ENCODE data around the gene GSTM2.

Gene GSTM2

DNA sequence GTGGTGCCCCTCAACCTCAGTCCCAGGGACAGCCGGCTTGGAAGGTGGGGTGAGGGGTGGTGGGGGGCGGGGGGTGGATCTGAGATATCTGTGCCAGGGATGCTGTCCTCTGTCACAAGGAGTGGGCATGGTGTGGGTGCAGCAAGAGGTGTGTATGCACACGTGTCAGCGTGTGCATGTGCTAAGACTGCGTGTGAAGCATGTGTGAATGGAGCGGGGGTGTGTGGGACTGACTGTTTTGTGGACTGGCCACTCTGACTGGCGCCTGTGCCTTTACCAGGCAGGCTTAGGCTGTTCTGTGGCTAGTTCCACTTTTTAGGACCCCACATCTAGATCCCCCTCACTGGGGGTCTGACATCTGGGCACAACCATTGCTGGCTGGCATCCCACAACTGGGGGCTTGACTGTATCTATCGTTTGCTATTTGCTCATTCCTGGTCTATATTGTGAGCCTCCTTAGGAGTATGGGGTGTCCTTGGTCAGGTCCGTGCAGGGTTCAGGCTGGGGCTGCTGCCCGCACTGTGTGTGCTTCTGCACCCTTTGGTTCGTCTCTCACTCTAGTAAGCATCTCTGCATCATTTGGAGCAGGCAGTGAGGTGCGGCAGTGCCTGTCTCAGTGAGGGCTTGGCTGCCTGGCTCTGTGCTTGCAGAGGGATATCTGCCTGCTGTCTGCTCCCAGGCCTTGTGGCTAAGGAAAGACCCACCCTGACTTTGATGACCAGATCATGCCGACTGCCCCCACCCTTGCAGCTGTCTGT lies 46.3 kb upstream of the GSTM2 start:
- TF ChIP-seq, protein P1, sequence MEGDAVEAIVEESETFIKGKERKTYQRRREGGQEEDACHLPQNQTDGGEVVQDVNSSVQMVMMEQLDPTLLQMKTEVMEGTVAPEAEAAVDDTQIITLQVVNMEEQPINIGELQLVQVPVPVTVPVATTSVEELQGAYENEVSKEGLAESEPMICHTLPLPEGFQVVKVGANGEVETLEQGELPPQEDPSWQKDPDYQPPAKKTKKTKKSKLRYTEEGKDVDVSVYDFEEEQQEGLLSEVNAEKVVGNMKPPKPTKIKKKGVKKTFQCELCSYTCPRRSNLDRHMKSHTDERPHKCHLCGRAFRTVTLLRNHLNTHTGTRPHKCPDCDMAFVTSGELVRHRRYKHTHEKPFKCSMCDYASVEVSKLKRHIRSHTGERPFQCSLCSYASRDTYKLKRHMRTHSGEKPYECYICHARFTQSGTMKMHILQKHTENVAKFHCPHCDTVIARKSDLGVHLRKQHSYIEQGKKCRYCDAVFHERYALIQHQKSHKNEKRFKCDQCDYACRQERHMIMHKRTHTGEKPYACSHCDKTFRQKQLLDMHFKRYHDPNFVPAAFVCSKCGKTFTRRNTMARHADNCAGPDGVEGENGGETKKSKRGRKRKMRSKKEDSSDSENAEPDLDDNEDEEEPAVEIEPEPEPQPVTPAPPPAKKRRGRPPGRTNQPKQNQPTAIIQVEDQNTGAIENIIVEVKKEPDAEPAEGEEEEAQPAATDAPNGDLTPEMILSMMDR (IDR thresholded peaks at IDR 0.05; ENCODE audit: insufficient read depth, low read depth, low read length, missing control alignments), result no peak
- no peak for DNase-seq (ENCODE audit: low read depth)
- H3K4me3 ChIP-seq (ENCODE audit: low read depth, low read length), result peak overlapping the region; percentile 63

DNA sequence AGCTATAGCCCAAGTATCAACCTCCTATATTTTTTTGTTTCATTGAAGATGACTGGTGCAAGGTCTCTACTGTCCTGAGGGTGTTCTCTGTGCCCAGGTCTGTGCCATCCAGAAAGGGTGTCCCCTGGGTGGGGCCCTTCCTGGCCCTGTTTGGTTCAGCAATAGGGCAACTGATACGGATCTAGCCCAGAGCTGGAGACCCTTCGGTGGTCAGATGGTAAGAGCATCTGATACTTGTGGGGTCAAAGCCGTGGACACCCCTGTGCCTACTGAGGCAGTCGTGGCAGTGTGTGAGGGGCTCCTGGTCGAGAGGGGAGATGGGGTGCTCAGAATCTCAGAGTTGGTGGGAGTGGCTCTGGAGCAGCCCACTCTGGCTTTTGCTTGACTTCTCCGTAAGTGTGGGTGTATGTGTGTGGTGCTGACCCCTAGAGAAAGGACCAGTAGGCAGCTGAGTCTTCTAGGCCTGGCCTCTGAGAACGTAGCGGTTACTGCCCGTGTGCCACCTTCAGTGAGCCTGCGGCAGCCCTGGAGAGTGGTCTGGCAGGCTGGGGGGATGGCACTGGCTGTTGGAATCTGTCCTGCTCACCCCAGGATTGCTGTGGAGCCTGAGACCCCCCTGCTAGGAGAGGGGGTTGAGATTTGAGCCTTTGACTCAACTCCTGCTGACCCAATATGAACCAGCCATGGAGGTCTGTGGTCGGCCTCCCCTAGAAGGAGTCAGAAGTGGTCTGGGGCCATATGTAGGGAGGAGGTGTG lies 45.5 kb upstream of the GSTM2 start:
- H3K4me3 ChIP-seq (ENCODE audit: low read depth, low read length), result no peak overlapping the region; the same call in 1 of the 2 replicates
- TF ChIP-seq, protein P1 (IDR thresholded peaks at IDR 0.05; ENCODE audit: insufficient read depth, low read depth, low read length, missing control alignments), result no peak
- no peak for DNase-seq (ENCODE audit: low read depth)

DNA sequence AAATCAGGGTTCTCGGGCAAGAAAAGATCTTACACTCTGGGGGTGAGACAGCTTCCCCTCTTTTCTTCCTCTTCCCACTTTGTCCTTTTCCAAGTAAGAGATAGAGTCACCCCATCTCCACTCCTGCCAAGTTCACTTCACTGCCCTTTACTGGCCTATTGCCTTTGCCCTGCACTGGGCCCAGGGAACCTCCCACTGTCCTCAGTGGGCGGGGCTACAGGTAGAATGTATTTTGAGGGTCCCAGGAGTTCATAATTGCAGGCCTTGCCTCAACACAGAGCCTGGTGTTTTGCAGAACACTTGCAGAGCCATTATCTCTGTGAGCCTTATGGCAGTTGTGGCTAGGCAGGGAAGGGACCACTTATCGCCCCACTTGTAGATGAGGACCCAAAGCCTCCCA lies 45.0 kb upstream of the GSTM2 start:
- no peak overlapping the region for H3K4me3 ChIP-seq (ENCODE audit: low read depth, low read length)
- TF ChIP-seq, protein P1 (IDR thresholded peaks at IDR 0.05; ENCODE audit: insufficient read depth, low read depth, low read length, missing control alignments), result no peak
- DNase-seq (ENCODE audit: low read depth), result no peak

DNA sequence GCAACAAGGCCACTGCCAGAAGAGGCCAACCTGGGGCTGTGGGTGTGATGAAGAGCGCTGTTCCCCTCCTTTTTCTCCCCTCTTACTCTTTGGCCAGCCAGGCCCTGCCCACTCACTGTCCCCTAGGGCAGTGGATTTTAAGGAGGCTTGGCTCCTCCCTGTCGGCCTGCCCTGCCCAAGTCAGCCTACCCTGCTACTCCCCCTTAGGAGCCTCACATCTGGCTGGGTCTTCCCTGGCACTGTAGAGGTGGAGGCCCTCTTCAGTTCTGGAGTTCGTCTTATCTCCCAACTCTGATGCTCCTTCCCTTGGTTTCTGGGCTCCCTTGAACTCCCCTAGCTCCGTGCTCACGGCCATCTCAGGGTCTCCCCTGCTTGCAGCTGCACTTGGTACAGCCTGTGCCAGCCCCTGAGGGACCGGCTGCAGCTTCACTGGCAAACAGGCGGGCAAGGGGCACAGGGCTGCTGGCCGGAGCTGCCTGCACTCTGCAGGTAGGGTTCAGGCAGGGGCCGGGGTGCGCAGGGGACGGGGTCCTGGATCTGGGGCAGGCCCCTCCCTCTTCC lies 44.2 kb upstream of the GSTM2 start:
- peak overlapping the region; percentile 9 for H3K4me3 ChIP-seq (ENCODE audit: low read depth, low read length)
- TF ChIP-seq, protein P1 (IDR thresholded peaks at IDR 0.05; ENCODE audit: insufficient read depth, low read depth, low read length, missing control alignments), result no peak
- DNase-seq (ENCODE audit: low read depth), result no peak

DNA sequence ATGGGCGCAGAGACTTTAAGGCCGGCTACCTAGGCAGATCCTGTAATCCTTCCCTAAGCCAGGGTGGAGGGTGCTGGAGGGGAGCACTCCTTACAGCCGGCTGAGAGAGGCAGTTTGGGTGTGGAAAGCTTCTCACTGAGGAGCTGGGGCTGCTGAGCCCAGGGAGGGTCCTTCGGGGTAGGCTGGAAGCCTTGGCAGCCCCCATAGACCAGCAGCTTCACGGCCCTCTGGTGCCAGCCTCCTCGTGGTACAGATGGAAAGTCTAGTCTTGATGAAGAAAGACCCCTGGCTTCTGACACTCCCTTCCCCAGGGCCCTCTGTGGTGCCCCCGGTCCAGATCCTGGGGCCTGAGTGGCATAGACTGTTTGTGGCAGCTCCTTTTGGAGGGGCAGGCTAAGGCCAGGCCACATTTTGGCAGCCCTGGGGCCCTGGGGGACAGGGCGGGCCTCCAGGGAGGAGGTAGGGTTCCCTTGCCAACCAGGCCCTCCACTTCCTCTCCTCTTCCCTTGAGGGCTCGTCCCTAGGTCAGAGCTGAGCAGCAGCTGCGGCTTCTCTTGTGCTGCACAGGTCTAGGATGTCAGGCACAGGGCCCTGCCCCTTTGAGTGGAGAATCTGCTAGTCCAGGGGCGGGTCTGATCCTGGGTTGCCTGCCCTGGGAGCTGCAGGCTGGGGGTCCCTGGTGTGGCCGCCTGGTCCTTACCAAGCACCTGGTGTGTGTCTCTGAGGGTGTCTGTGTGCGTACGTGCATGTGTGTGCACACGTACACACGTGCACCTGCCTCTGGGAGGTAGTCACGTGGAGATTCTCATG lies 43.5 kb upstream of the GSTM2 start:
- peak; percentile 50 for DNase-seq (ENCODE audit: low read depth)
- peak overlapping the region; percentile 9 for H3K4me3 ChIP-seq (ENCODE audit: low read depth, low read length)
- TF ChIP-seq, protein P1 (IDR thresholded peaks at IDR 0.05; ENCODE audit: insufficient read depth, low read depth, low read length, missing control alignments), result no peak

DNA sequence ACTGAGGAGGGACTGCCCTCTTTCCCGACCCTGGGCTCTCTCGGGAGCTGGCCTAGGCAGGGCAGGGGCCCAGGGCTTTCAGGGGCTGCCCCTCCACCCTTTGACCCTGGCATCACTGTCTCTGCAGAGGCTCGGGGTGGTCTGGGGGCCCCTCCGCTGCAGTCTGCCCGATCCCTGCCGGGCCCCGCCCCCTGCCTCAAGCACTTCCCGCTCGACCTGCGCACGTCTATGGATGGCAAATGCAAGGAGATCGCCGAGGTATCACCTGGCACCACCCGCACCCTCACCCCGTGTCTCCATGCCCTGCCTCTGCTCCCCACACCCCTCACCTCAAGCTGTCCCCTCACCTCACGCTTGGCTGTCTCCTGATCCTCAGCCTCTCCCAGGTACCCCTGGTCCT lies 42.7 kb upstream of the GSTM2 start:
- no peak for DNase-seq (ENCODE audit: low read depth)
- no peak overlapping the region for H3K4me3 ChIP-seq (ENCODE audit: low read depth, low read length)
- TF ChIP-seq, protein P1 (IDR thresholded peaks at IDR 0.05; ENCODE audit: insufficient read depth, low read depth, low read length, missing control alignments), result no peak
